WTC11 (cell line): Measurements from ENCODE around the gene AHSG. TPM values are rescaled to one million over a fixed set of nuclear protein-coding genes. Genes with fewer than 3 reads are reported as not detected.

Experiments used
- ATAC-seq: fragments of 200-7000 bp; cut with Tn5 transposase; 2 replicates; pipeline ENCODE4 v1.10.0; 2021; ENCODE audit warnings: mild to moderate bottlenecking, moderate library complexity
- CTCF ChIA-PET: fragments of 300-600 bp; sonication (Branson Sonifier 250); formaldehyde crosslinking; loops from one replicate; lab custom pipeline; 2021; ENCODE audit warnings: antibody characterized with exemption; lab: Charles Lee
- POLR2A ChIA-PET: fragments of 350-600 bp; sonication (Branson Sonifier 250); formaldehyde crosslinking; loops from one replicate; lab custom pipeline; 2021; ENCODE audit warnings: antibody characterized with exemption; lab: Charles Lee
- DNase-seq: peaks from one replicate; pipeline ENCODE4 v3.0.0; 2021; ENCODE audit warnings: low spot score
- H3K27ac Mint-ChIP-seq: 2 replicates; pipeline ENCODE4 v1.8.0; 2021; ENCODE audit warnings: mixed read lengths
- H3K27me3 Mint-ChIP-seq: 2 replicates; pipeline ENCODE4 v1.8.0; 2021; ENCODE audit warnings: low read depth, mild to moderate bottlenecking, moderate library complexity, mixed read lengths
- H3K36me3 Mint-ChIP-seq: 2 replicates; pipeline ENCODE4 v1.8.0; 2021; ENCODE audit warnings: mixed read lengths
- H3K4me1 Mint-ChIP-seq: 2 replicates; pipeline ENCODE4 v1.8.0; 2022; ENCODE audit warnings: mixed read lengths
- H3K4me3 Mint-ChIP-seq: 2 replicates; pipeline ENCODE4 v1.8.0; 2021; ENCODE audit warnings: mild to moderate bottlenecking, moderate library complexity, mixed read lengths
- H3K9me3 Mint-ChIP-seq: 2 replicates; pipeline ENCODE4 v1.8.0; 2021; ENCODE audit warnings: mixed read lengths
- CREM ChIP-seq: sonication (generic); formaldehyde crosslinking; IDR thresholded peaks from 2 replicates; pipeline ENCODE4 v1.8.1; 2022; ENCODE audit warnings: mild to moderate bottlenecking, missing genetic modification reagents, moderate library complexity
- ETV6 ChIP-seq: sonication (generic); formaldehyde crosslinking; IDR thresholded peaks from 2 replicates; pipeline ENCODE4 v1.8.1; 2022; ENCODE audit warnings: mild to moderate bottlenecking, missing genetic modification reagents
- GRHL2 ChIP-seq: fragments of 250-450 bp; sonication (Bioruptor Pico); IDR thresholded peaks from 2 replicates; pipeline ENCODE4 v1.8.0; 2022; ENCODE audit warnings: mild to moderate bottlenecking, moderate library complexity; ENCODE audit not compliant: insufficient replicate concordance, severe bottlenecking
- GTF2I ChIP-seq: fragments of 250-450 bp; sonication (Bioruptor Pico); conservative IDR thresholded peaks from 2 replicates; pipeline ENCODE4 v1.4.0; 2021; ENCODE audit warnings: mild to moderate bottlenecking
- IRF2 ChIP-seq: sonication (generic); formaldehyde crosslinking; IDR thresholded peaks from 2 replicates; pipeline ENCODE4 v1.8.0; 2022; ENCODE audit warnings: low read depth, missing genetic modification reagents, borderline replicate concordance
- NFYB ChIP-seq: sonication (generic); formaldehyde crosslinking; conservative IDR thresholded peaks from 2 replicates; pipeline ENCODE4 v1.8.0; 2022; ENCODE audit warnings: low read depth, missing genetic modification reagents
- NR2C2 ChIP-seq: sonication (generic); formaldehyde crosslinking; IDR thresholded peaks from 2 replicates; pipeline ENCODE4 v1.8.0; 2022; ENCODE audit warnings: mild to moderate bottlenecking, missing genetic modification reagents
- NR3C1 ChIP-seq: sonication (generic); formaldehyde crosslinking; conservative IDR thresholded peaks from 2 replicates; pipeline ENCODE4 v1.8.1; 2023; ENCODE audit warnings: low read depth, mild to moderate bottlenecking, missing genetic modification reagents
- SMAD3 ChIP-seq: sonication (generic); formaldehyde crosslinking; IDR thresholded peaks from 2 replicates; pipeline ENCODE4 v1.8.0; 2022; ENCODE audit warnings: missing genetic modification reagents, mild to moderate bottlenecking, borderline replicate concordance
- SP1 ChIP-seq: sonication (generic); formaldehyde crosslinking; conservative IDR thresholded peaks from 2 replicates; pipeline ENCODE4 v1.8.1; 2022; ENCODE audit warnings: missing genetic modification reagents
- TEAD1 ChIP-seq: sonication (generic); formaldehyde crosslinking; IDR thresholded peaks from 2 replicates; pipeline ENCODE4 v1.8.0; 2022; ENCODE audit warnings: mild to moderate bottlenecking, missing genetic modification reagents
- ZNF138 ChIP-seq: sonication (generic); formaldehyde crosslinking; conservative IDR thresholded peaks from 2 replicates; pipeline ENCODE4 v1.8.1; 2022; ENCODE audit warnings: mild to moderate bottlenecking, moderate library complexity, missing genetic modification reagents
- ZNF232 ChIP-seq: sonication (generic); formaldehyde crosslinking; IDR thresholded peaks from 2 replicates; pipeline ENCODE4 v1.8.0; 2022; ENCODE audit warnings: mild to moderate bottlenecking, missing genetic modification reagents
- ZNF263 ChIP-seq: sonication (generic); formaldehyde crosslinking; IDR thresholded peaks from 2 replicates; pipeline ENCODE4 v1.8.1; 2022; ENCODE audit warnings: low read depth, mild to moderate bottlenecking, moderate library complexity, missing genetic modification reagents
- ZNF423 ChIP-seq: fragments of 250-450 bp; sonication (Bioruptor Pico); IDR thresholded peaks from 2 replicates; pipeline ENCODE4 v2.1.2; 2022; ENCODE audit warnings: mild to moderate bottlenecking, moderate library complexity
- total RNA-seq: library from RNA; stranded (reverse); gene quantifications from 3 replicates; pipeline ENCODE4 v1.2.3, GENCODE V29; 2021
- TF ChIP-seq, protein P1 (sequence below): sonication (generic); formaldehyde crosslinking; IDR thresholded peaks from 2 replicates; pipeline ENCODE4 v1.8.0; 2023; ENCODE audit warnings: mild to moderate bottlenecking, missing genetic modification reagents
- TF ChIP-seq, protein P2 (sequence below): fragments of 200-600 bp; IDR thresholded peaks from 2 replicates; pipeline ENCODE4 v1.8.0; 2022; ENCODE audit warnings: antibody characterized with exemption
- TF ChIP-seq, protein P3 (sequence below): sonication (generic); formaldehyde crosslinking; IDR thresholded peaks from 2 replicates; pipeline ENCODE4 v1.8.1; 2023; ENCODE audit warnings: mild to moderate bottlenecking, missing genetic modification reagents, moderate library complexity
- TF ChIP-seq, protein P4 (sequence below): sonication (generic); formaldehyde crosslinking; IDR thresholded peaks from 2 replicates; pipeline ENCODE4 v1.8.1; 2023; ENCODE audit warnings: mild to moderate bottlenecking, missing genetic modification reagents, borderline replicate concordance
- TF ChIP-seq, protein P5 (sequence below): sonication (generic); formaldehyde crosslinking; IDR thresholded peaks from 2 replicates; pipeline ENCODE4 v1.8.0; 2022; ENCODE audit warnings: mild to moderate bottlenecking, missing genetic modification reagents
- TF ChIP-seq, protein P6 (sequence below): sonication (generic); formaldehyde crosslinking; conservative IDR thresholded peaks from 2 replicates; pipeline ENCODE4 v1.8.1; 2023; ENCODE audit warnings: mild to moderate bottlenecking, low read depth, missing genetic modification reagents, moderate library complexity

Gene AHSG
- total RNA-seq, 1 experiment from 2014 or later, result 1.9 TPM

DNA sequence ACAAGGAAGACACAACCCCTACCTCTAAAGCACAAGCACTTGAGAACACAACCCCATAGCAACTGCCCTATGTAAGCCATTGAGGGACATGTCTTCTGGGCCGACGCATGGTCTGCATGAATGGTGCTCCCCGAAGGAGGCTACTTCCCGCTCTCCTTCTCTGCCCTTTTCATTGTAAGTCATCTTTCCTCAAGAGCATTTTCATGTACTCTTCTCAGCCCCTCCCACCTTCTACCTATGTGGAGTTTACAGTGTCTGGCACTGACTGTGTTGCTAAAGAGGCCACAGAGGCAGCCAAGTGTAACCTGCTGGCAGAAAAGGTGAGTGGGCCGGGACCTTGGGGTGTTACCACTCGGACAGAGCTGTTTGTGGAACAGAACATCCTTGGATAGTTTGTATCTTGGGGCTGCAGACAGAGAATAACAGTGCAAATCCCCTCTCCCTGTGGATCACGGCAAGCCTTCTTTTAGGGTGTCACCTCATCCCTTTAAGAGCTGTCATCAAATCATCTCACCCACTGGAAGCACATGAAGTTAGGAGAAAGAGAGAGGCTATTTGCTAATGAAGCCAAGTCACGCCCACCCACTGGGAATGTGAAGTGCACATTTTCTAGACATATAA lies 5.6 kb downstream of the AHSG start (continued):
- TF ChIP-seq, protein P1, sequence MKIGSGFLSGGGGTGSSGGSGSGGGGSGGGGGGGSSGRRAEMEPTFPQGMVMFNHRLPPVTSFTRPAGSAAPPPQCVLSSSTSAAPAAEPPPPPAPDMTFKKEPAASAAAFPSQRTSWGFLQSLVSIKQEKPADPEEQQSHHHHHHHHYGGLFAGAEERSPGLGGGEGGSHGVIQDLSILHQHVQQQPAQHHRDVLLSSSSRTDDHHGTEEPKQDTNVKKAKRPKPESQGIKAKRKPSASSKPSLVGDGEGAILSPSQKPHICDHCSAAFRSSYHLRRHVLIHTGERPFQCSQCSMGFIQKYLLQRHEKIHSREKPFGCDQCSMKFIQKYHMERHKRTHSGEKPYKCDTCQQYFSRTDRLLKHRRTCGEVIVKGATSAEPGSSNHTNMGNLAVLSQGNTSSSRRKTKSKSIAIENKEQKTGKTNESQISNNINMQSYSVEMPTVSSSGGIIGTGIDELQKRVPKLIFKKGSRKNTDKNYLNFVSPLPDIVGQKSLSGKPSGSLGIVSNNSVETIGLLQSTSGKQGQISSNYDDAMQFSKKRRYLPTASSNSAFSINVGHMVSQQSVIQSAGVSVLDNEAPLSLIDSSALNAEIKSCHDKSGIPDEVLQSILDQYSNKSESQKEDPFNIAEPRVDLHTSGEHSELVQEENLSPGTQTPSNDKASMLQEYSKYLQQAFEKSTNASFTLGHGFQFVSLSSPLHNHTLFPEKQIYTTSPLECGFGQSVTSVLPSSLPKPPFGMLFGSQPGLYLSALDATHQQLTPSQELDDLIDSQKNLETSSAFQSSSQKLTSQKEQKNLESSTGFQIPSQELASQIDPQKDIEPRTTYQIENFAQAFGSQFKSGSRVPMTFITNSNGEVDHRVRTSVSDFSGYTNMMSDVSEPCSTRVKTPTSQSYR, result no peak
- TF ChIP-seq ETV6 (no peak), GRHL2 (no peak), ZNF423 (no peak), SMAD3 (CRISPR knock-in tag) (no peak), CREM (no peak), SP1 (CRISPR knock-in tag) (no peak)
- TF ChIP-seq, protein P2, sequence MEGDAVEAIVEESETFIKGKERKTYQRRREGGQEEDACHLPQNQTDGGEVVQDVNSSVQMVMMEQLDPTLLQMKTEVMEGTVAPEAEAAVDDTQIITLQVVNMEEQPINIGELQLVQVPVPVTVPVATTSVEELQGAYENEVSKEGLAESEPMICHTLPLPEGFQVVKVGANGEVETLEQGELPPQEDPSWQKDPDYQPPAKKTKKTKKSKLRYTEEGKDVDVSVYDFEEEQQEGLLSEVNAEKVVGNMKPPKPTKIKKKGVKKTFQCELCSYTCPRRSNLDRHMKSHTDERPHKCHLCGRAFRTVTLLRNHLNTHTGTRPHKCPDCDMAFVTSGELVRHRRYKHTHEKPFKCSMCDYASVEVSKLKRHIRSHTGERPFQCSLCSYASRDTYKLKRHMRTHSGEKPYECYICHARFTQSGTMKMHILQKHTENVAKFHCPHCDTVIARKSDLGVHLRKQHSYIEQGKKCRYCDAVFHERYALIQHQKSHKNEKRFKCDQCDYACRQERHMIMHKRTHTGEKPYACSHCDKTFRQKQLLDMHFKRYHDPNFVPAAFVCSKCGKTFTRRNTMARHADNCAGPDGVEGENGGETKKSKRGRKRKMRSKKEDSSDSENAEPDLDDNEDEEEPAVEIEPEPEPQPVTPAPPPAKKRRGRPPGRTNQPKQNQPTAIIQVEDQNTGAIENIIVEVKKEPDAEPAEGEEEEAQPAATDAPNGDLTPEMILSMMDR, result no peak
- TF ChIP-seq, protein P3, sequence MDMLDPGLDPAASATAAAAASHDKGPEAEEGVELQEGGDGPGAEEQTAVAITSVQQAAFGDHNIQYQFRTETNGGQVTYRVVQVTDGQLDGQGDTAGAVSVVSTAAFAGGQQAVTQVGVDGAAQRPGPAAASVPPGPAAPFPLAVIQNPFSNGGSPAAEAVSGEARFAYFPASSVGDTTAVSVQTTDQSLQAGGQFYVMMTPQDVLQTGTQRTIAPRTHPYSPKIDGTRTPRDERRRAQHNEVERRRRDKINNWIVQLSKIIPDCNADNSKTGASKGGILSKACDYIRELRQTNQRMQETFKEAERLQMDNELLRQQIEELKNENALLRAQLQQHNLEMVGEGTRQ (CRISPR knock-in tag), result no peak
- TF ChIP-seq, protein P4, sequence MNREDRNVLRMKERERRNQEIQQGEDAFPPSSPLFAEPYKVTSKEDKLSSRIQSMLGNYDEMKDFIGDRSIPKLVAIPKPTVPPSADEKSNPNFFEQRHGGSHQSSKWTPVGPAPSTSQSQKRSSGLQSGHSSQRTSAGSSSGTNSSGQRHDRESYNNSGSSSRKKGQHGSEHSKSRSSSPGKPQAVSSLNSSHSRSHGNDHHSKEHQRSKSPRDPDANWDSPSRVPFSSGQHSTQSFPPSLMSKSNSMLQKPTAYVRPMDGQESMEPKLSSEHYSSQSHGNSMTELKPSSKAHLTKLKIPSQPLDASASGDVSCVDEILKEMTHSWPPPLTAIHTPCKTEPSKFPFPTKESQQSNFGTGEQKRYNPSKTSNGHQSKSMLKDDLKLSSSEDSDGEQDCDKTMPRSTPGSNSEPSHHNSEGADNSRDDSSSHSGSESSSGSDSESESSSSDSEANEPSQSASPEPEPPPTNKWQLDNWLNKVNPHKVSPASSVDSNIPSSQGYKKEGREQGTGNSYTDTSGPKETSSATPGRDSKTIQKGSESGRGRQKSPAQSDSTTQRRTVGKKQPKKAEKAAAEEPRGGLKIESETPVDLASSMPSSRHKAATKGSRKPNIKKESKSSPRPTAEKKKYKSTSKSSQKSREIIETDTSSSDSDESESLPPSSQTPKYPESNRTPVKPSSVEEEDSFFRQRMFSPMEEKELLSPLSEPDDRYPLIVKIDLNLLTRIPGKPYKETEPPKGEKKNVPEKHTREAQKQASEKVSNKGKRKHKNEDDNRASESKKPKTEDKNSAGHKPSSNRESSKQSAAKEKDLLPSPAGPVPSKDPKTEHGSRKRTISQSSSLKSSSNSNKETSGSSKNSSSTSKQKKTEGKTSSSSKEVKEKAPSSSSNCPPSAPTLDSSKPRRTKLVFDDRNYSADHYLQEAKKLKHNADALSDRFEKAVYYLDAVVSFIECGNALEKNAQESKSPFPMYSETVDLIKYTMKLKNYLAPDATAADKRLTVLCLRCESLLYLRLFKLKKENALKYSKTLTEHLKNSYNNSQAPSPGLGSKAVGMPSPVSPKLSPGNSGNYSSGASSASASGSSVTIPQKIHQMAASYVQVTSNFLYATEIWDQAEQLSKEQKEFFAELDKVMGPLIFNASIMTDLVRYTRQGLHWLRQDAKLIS, result no peak
- TF ChIP-seq, all 79 proteins: peak for 0

DNA sequence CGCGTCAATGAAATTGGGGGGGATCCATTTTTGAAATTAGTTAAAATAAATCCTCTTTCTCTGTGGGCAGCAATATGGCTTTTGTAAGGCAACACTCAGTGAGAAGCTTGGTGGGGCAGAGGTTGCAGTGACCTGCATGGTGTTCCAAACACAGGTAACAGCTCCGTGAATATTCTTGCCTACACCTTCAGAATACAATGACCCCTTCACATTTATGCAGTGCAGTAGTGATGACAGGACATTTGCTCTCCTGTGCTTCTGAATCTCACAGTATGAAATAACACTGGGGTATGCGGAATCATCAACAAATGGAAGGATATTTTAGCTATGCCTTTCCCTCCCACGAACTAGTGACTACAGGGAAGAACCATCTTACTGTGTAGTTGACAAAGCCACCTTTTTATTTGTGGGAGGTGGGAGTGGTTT lies 6.9 kb downstream of the AHSG start:
- Mint-ChIP-seq H3K27ac (no peak overlapping the region), H3K9me3 (no peaks in the 10 kb centered on the region), H3K4me1 (peaks cover 12% of the 10 kb centered on the region), H3K36me3 (no peaks in the 10 kb centered on the region), H3K4me3 (no peak overlapping the region), H3K27me3 (peaks cover 25% of the 10 kb centered on the region)
- no peak for TF ChIP-seq NFYB (CRISPR knock-in tag)
- TF ChIP-seq, protein P5, sequence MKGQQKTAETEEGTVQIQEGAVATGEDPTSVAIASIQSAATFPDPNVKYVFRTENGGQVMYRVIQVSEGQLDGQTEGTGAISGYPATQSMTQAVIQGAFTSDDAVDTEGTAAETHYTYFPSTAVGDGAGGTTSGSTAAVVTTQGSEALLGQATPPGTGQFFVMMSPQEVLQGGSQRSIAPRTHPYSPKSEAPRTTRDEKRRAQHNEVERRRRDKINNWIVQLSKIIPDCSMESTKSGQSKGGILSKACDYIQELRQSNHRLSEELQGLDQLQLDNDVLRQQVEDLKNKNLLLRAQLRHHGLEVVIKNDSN (CRISPR knock-in tag), result no peak
- TF ChIP-seq, protein P6, sequence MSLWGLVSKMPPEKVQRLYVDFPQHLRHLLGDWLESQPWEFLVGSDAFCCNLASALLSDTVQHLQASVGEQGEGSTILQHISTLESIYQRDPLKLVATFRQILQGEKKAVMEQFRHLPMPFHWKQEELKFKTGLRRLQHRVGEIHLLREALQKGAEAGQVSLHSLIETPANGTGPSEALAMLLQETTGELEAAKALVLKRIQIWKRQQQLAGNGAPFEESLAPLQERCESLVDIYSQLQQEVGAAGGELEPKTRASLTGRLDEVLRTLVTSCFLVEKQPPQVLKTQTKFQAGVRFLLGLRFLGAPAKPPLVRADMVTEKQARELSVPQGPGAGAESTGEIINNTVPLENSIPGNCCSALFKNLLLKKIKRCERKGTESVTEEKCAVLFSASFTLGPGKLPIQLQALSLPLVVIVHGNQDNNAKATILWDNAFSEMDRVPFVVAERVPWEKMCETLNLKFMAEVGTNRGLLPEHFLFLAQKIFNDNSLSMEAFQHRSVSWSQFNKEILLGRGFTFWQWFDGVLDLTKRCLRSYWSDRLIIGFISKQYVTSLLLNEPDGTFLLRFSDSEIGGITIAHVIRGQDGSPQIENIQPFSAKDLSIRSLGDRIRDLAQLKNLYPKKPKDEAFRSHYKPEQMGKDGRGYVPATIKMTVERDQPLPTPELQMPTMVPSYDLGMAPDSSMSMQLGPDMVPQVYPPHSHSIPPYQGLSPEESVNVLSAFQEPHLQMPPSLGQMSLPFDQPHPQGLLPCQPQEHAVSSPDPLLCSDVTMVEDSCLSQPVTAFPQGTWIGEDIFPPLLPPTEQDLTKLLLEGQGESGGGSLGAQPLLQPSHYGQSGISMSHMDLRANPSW (CRISPR knock-in tag), result no peak
- no peak for TF ChIP-seq TEAD1
- TF ChIP-seq ZNF232 (CRISPR knock-in tag), result no peak
- no peak for TF ChIP-seq GTF2I
- TF ChIP-seq ZNF138, result no peak
- TF ChIP-seq NR3C1 (CRISPR knock-in tag), result no peak
- TF ChIP-seq NR2C2 (CRISPR knock-in tag), result no peak
- TF ChIP-seq ZNF263, result no peak
- no peak for TF ChIP-seq GRHL2
- no peak for TF ChIP-seq IRF2 (CRISPR knock-in tag)
- TF ChIP-seq, protein P2, result no peak
- DNase-seq (no peak), ATAC-seq (no peak)
- ChIA-PET POLR2A (no interaction called here), CTCF (no interaction called here)
